PFSK-1 (cell line): ENCODE results near the gene PLIN3. TPM values are rescaled to one million over a fixed set of nuclear protein-coding genes. Genes with fewer than 3 reads are reported as not detected.

Source experiments
- FOXP2 ChIP-seq: optimal IDR thresholded peaks from 2 replicates; pipeline ENCODE3; 2011; ENCODE audit warnings: borderline replicate concordance, control low read depth, inconsistent platforms; ENCODE audit not compliant: insufficient read depth; ENCODE audit errors: extremely low read length, extremely low read depth
- POLR2AphosphoS5 ChIP-seq: IDR thresholded peaks from 2 replicates; pipeline ENCODE4 v1.6.1; 2012; ENCODE audit warnings: low read depth, mild to moderate bottlenecking, control low read depth, low read length, moderate library complexity
- SIN3A ChIP-seq: IDR thresholded peaks from 2 replicates; pipeline ENCODE4 v1.6.1; 2012; ENCODE audit warnings: mild to moderate bottlenecking, low read length, moderate library complexity, borderline replicate concordance; ENCODE audit not compliant: insufficient read depth
- TAF1 ChIP-seq: IDR thresholded peaks from 2 replicates; pipeline ENCODE4 v1.6.1; 2012; ENCODE audit warnings: low read length, control low read depth, borderline replicate concordance; ENCODE audit not compliant: insufficient read depth
- polyA plus RNA-seq: library from polyadenylated mRNA; unstranded; fragments of >200 nt; gene quantifications from one replicate; pipeline ENCODE4 v1.2.1, GENCODE V29; 2012; ENCODE audit warnings: low read depth, missing spikeins; ENCODE audit not compliant: insufficient read length
- TF ChIP-seq, protein P1 (sequence below), 2 experiments: IDR thresholded peaks; 2 replicates each; pipeline versions ENCODE4 v1.6.1 to v1.8.0; 2011 to 2012; ENCODE audit warnings: low read depth in 2 of 2, low read length in 2 of 2, control low read depth in 1 of 2, inconsistent platforms in 1 of 2, mild to moderate bottlenecking in 1 of 2, moderate library complexity in 1 of 2; ENCODE audit not compliant: insufficient read depth in 1 of 2

The PLIN3 gene, protein sequence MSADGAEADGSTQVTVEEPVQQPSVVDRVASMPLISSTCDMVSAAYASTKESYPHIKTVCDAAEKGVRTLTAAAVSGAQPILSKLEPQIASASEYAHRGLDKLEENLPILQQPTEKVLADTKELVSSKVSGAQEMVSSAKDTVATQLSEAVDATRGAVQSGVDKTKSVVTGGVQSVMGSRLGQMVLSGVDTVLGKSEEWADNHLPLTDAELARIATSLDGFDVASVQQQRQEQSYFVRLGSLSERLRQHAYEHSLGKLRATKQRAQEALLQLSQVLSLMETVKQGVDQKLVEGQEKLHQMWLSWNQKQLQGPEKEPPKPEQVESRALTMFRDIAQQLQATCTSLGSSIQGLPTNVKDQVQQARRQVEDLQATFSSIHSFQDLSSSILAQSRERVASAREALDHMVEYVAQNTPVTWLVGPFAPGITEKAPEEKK
- 76.0 TPM for polyA plus RNA-seq

DNA sequence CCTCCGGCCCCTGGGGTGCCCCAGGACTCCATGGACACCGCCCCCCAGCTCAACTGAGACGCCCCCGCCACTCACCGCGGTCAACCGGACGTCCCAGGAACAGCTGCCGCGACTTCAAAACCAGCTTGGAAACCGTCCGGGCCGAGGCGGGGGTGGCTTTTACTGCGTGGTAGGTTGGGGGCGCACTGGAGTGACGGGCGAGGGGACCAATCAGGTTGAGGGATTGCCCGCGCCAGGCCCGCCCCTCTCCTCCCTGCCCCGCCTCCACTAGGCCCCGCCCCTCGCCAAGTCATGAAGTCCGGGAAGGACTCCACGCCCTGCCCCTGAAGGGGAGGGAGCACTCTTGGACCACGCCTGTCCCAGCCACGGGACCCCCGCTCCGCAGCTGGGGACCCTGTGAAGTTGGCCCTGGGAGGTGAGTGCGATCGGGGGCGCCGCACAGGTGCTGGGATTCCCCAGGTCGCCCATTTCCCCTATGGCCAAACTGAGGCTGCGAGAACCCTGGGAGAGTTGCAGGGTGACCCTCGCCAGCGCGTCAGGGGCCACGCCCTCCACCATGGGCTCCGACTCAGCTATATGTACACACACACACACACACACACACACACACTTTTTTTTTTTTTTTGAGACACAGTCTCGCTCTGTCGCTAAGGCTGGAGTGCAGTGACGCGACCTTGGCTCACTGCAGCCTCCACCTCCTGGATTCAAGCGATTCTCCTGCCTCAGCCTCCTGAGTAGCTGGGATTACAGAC lies at the start of gene PLIN3:
PLIN3 (minus strand) TSS at position 134 of the 752 bp plus-strand sequence. CDS start 6,273 bp downstream, outside the sequence.
- TF ChIP-seq POLR2AphosphoS5 (peak; percentile 61), FOXP2 (no peak), TAF1 (0 out of 2 replicates have a peak, but pooled peaks have one; percentile 41), SIN3A (peak; percentile 54; the same call in 1 of the 2 replicates)
- TF ChIP-seq, protein P1, sequence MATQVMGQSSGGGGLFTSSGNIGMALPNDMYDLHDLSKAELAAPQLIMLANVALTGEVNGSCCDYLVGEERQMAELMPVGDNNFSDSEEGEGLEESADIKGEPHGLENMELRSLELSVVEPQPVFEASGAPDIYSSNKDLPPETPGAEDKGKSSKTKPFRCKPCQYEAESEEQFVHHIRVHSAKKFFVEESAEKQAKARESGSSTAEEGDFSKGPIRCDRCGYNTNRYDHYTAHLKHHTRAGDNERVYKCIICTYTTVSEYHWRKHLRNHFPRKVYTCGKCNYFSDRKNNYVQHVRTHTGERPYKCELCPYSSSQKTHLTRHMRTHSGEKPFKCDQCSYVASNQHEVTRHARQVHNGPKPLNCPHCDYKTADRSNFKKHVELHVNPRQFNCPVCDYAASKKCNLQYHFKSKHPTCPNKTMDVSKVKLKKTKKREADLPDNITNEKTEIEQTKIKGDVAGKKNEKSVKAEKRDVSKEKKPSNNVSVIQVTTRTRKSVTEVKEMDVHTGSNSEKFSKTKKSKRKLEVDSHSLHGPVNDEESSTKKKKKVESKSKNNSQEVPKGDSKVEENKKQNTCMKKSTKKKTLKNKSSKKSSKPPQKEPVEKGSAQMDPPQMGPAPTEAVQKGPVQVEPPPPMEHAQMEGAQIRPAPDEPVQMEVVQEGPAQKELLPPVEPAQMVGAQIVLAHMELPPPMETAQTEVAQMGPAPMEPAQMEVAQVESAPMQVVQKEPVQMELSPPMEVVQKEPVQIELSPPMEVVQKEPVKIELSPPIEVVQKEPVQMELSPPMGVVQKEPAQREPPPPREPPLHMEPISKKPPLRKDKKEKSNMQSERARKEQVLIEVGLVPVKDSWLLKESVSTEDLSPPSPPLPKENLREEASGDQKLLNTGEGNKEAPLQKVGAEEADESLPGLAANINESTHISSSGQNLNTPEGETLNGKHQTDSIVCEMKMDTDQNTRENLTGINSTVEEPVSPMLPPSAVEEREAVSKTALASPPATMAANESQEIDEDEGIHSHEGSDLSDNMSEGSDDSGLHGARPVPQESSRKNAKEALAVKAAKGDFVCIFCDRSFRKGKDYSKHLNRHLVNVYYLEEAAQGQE (IDR thresholded peaks at IDR 0.05; ENCODE audit: insufficient read depth in 1 of 2, low read depth in 2 of 2, low read length in 2 of 2) = no peak

DNA sequence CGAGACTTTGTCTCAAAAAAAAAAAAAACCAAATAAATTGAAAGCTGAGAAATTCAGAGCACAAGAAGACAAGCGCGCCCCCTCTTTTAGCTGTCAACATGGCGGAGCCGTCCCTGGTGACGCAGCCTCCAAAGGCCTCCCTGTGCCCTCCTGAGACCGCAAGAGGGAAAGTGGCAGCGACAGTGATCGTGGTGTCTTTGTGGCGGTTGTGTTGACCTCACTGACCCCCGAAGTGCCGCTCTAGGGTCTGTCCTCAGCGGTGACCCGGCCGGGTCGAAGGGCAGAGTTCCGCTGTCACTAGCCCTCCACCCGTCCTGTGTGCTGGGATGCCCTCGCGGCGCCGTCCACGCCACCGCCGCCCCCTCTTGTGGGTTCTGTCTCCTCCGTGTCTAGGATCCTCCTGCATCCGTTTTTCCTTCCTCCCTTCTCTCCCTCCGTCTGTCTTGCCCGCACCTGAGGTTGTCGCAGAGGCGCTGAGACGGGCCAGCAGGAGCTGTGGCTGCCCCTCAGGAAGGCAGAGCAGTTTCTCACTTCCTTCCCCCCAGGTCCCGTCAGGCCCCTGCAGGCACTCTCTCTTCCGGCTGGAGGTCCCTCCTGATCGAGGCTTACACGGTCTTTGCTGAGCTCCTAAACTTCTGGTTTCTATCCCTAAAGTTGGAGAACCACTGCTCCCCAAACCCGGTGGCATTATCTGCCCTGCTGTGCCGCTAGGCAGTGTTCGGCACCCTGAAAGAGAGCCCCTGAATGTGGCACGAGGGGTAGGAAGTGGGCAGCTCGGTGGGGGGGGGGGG lies 49.0 kb upstream of the PLIN3 start:
- no peak for TF ChIP-seq SIN3A
- TF ChIP-seq TAF1 = no peak
- no peak for TF ChIP-seq POLR2AphosphoS5
- TF ChIP-seq, protein P1 (IDR thresholded peaks at IDR 0.05; ENCODE audit: insufficient read depth in 1 of 2, low read depth in 2 of 2, low read length in 2 of 2) = no peak
- TF ChIP-seq FOXP2 = no peak

DNA sequence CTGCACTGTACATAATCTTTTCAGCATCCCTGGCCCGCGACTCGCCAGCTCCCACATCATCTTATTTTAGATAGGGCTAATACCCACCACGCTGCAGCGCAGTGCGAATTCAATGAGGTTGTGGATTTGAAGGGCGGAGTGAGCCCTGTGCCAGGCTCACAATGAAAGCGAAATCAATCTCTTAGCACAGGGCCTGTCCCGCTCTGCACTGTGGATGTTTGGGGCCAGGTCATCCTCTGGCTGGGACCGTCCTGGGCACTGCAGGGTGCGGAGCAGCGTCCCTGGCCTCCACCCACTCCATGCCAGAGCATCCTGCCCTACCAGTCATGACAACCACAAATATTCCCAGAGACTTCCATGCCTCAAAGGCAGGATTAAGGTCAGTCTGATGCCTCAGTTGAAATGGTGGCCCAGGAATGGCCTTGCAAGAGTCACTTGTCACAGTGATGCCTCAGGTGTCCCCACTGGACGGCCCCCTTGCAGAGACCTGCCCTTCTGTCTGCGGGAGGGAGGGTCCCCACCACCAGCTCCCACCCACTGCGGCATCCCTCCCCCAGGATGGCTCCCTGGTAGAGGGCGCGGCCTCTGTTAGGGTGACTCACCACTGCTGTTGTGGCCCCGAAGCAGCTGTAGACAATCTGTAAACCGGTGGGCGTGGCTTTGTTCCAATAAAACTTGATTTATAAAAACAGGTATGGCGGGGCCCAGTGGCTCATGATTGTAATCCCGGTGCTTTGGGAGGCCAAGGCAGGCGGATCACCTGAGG lies 47.5 kb upstream of the PLIN3 start:
- TF ChIP-seq FOXP2 (peak; percentile 99), SIN3A (peak; percentile 60; the same call in 1 of the 2 replicates), POLR2AphosphoS5 (no peak)

DNA sequence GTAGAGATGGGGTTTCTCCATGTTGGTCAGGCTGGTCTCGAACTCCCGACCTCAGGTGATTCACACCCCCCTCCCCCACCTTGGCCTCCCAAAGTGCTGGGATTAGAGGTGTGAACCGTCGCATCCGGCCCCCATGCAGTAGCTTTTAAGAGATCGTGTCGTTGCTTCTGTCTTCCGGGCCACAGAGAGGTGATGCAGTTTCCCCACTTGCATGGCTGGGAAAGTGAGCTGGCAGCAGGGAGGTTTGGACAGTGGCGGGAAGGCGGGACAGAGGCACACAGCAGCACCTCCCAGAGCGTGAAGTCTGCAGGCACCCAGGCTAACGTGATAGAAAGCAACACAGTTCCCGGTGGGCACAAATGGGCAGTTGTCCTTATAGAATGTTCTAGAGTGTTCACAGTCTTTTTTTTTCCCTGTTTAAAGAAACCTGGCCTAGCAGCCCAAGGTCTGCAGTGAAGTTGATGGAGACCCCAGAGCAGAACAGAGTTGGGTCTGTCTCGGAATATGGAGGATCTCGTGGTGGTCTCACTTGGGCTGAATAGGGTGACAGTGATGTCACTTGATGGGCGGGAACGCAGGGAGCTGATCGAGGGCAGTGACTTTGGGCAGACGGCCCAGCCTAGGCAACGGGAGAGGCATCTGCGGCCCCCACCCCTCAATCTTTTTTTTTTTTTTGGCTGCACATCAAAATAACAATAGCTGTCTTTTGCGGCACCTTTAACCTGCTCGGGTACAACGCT lies 46.7 kb upstream of the PLIN3 start:
- TF ChIP-seq POLR2AphosphoS5 = no peak
- no peak for TF ChIP-seq TAF1
- TF ChIP-seq, protein P1 (IDR thresholded peaks at IDR 0.05; ENCODE audit: insufficient read depth in 1 of 2, low read depth in 2 of 2, low read length in 2 of 2) = no peak
- TF ChIP-seq SIN3A = no peak
- no peak for TF ChIP-seq FOXP2
